SK-N-SH treated with all-trans-retinoic acid at 6 μM for 48 hours (cell line): Measurements from ENCODE around the gene FREM2.
A peak's percentile ranks its signal among the peaks of the same experiment; 100 is the strongest.

Source experiments
- ATAC-seq: fragments of 200-7000 bp; cut with Tn5 transposase; 3 replicates; pipeline ENCODE4 v1.9.1; 2020; ENCODE audit warnings: mild to moderate bottlenecking, moderate library complexity
- ARNTL ChIP-seq: fragments of 450-650 bp; formaldehyde crosslinking; IDR thresholded peaks from 2 replicates; pipeline ENCODE4 v1.5.0; 2020; ENCODE audit warnings: low read depth, mild to moderate bottlenecking, moderate library complexity, borderline replicate concordance
- CSDC2 ChIP-seq: fragments of 250-450 bp; sonication (Bioruptor Pico); IDR thresholded peaks from 2 replicates; pipeline ENCODE4 v1.5.0; 2020; ENCODE audit warnings: mild to moderate bottlenecking, moderate library complexity
- GLIS3 ChIP-seq: fragments of 250-450 bp; sonication (Bioruptor Pico); IDR thresholded peaks from 2 replicates; pipeline ENCODE4 v1.5.0; 2020; ENCODE audit warnings: mild to moderate bottlenecking, moderate library complexity
- ISL1 ChIP-seq: fragments of 250-450 bp; sonication (Bioruptor Pico); IDR thresholded peaks from 2 replicates; pipeline ENCODE4 v2.1.2; 2022; ENCODE audit warnings: mild to moderate bottlenecking, moderate library complexity
- RARB ChIP-seq: fragments of 250-450 bp; sonication (Bioruptor Pico); IDR thresholded peaks from 2 replicates; pipeline ENCODE4 v1.8.0; 2021; ENCODE audit warnings: mild to moderate bottlenecking, moderate library complexity
- SNAI2 ChIP-seq: fragments of 250-450 bp; sonication (Bioruptor Pico); IDR thresholded peaks from 2 replicates; pipeline ENCODE4 v1.5.0; 2020; ENCODE audit warnings: mild to moderate bottlenecking, moderate library complexity
- TOX ChIP-seq: fragments of 250-450 bp; sonication (Bioruptor Pico); IDR thresholded peaks from 2 replicates; pipeline ENCODE4 v1.8.0; 2021; ENCODE audit warnings: mild to moderate bottlenecking, moderate library complexity, borderline replicate concordance
- ZC3H10 ChIP-seq: fragments of 250-450 bp; sonication (Bioruptor Pico); IDR thresholded peaks from 2 replicates; pipeline ENCODE4 v1.5.1; 2021; ENCODE audit warnings: mild to moderate bottlenecking, moderate library complexity
- ZFP3 ChIP-seq: fragments of 250-450 bp; sonication (Bioruptor Pico); IDR thresholded peaks from 2 replicates; pipeline ENCODE4 v1.5.0; 2020; ENCODE audit warnings: mild to moderate bottlenecking, moderate library complexity
- ZFP30 ChIP-seq: fragments of 450-650 bp; formaldehyde crosslinking; IDR thresholded peaks from 2 replicates; pipeline ENCODE4 v1.5.0; 2022; ENCODE audit warnings: mild to moderate bottlenecking, moderate library complexity
- ZNF565 ChIP-seq: fragments of 450-650 bp; formaldehyde crosslinking; conservative IDR thresholded peaks from 2 replicates; pipeline ENCODE4 v1.5.0; 2020; ENCODE audit warnings: low read depth, mild to moderate bottlenecking, moderate library complexity
- ZNF70 ChIP-seq: fragments of 450-650 bp; formaldehyde crosslinking; IDR thresholded peaks from 2 replicates; pipeline ENCODE4 v1.5.0; 2020; ENCODE audit warnings: mild to moderate bottlenecking, moderate library complexity
- ZNF8 ChIP-seq: fragments of 450-650 bp; formaldehyde crosslinking; IDR thresholded peaks from 2 replicates; pipeline ENCODE4 v1.5.0; 2020; ENCODE audit warnings: mild to moderate bottlenecking, moderate library complexity
- TF ChIP-seq, protein P1 (sequence below): fragments of 250-450 bp; sonication (Bioruptor Pico); IDR thresholded peaks from 2 replicates; pipeline ENCODE4 v1.8.0; 2020; ENCODE audit warnings: mild to moderate bottlenecking, moderate library complexity, borderline replicate concordance
- TF ChIP-seq, protein P2 (sequence below): fragments of 250-450 bp; sonication (Bioruptor Pico); IDR thresholded peaks from 2 replicates; pipeline ENCODE4 v1.5.1; 2021; ENCODE audit warnings: mild to moderate bottlenecking, moderate library complexity
- TF ChIP-seq, protein P3 (sequence below): fragments of 250-450 bp; sonication (Bioruptor Pico); IDR thresholded peaks from 2 replicates; pipeline ENCODE4 v1.8.0; 2021; ENCODE audit warnings: low read depth, mild to moderate bottlenecking, moderate library complexity, borderline replicate concordance
- TF ChIP-seq, protein P4 (sequence below): fragments of 250-450 bp; sonication (Bioruptor Pico); IDR thresholded peaks from 2 replicates; pipeline ENCODE4 v1.5.1; 2020; ENCODE audit warnings: low read depth, mild to moderate bottlenecking, moderate library complexity
- TF ChIP-seq, protein P5 (sequence below): fragments of 250-450 bp; sonication (Bioruptor Pico); IDR thresholded peaks from 2 replicates; pipeline ENCODE4 v1.5.0; 2020; ENCODE audit warnings: mild to moderate bottlenecking, moderate library complexity

Gene FREM2

DNA sequence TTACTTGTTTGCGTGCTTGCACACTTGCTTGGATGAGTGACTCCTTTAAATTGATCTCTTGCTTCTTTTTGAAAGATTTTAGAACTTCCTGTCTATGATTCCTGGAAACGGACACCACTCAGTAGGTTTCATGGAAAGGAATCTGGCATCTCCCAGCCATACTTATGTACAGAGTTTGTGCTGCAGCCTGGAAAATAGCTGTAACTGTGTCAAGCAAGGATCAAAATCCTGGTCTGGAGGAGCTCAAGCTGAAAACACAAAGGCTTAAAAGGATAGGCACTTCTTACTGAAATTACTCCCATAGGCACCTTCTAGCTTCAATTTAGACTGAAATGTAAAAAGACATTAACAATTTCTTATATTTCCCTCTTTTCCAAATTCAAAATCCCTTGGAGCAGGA is 1.4 kb upstream of the FREM2 start:
- TF ChIP-seq, protein P1, sequence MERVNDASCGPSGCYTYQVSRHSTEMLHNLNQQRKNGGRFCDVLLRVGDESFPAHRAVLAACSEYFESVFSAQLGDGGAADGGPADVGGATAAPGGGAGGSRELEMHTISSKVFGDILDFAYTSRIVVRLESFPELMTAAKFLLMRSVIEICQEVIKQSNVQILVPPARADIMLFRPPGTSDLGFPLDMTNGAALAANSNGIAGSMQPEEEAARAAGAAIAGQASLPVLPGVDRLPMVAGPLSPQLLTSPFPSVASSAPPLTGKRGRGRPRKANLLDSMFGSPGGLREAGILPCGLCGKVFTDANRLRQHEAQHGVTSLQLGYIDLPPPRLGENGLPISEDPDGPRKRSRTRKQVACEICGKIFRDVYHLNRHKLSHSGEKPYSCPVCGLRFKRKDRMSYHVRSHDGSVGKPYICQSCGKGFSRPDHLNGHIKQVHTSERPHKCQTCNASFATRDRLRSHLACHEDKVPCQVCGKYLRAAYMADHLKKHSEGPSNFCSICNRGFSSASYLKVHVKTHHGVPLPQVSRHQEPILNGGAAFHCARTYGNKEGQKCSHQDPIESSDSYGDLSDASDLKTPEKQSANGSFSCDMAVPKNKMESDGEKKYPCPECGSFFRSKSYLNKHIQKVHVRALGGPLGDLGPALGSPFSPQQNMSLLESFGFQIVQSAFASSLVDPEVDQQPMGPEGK = no peak
- no peak for TF ChIP-seq ARNTL (CRISPR knock-in tag)
- TF ChIP-seq, protein P2, sequence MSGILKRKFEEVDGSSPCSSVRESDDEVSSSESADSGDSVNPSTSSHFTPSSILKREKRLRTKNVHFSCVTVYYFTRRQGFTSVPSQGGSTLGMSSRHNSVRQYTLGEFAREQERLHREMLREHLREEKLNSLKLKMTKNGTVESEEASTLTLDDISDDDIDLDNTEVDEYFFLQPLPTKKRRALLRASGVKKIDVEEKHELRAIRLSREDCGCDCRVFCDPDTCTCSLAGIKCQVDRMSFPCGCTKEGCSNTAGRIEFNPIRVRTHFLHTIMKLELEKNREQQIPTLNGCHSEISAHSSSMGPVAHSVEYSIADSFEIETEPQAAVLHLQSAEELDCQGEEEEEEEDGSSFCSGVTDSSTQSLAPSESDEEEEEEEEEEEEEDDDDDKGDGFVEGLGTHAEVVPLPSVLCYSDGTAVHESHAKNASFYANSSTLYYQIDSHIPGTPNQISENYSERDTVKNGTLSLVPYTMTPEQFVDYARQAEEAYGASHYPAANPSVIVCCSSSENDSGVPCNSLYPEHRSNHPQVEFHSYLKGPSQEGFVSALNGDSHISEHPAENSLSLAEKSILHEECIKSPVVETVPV = no peak
- no peak for TF ChIP-seq RARB (CRISPR knock-in tag)
- no peak for TF ChIP-seq ZNF565 (CRISPR knock-in tag)
- no peak for TF ChIP-seq ISL1 (CRISPR knock-in tag)
- no peak for TF ChIP-seq SNAI2 (CRISPR knock-in tag)
- TF ChIP-seq, protein P3, sequence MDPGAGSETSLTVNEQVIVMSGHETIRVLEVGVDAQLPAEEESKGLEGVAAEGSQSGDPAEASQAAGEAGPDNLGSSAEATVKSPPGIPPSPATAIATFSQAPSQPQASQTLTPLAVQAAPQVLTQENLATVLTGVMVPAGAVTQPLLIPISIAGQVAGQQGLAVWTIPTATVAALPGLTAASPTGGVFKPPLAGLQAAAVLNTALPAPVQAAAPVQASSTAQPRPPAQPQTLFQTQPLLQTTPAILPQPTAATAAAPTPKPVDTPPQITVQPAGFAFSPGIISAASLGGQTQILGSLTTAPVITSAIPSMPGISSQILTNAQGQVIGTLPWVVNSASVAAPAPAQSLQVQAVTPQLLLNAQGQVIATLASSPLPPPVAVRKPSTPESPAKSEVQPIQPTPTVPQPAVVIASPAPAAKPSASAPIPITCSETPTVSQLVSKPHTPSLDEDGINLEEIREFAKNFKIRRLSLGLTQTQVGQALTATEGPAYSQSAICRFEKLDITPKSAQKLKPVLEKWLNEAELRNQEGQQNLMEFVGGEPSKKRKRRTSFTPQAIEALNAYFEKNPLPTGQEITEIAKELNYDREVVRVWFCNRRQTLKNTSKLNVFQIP = no peak
- TF ChIP-seq ZC3H10 = no peak
- no peak for TF ChIP-seq ZNF8 (CRISPR knock-in tag)
- no peak for TF ChIP-seq CSDC2 (CRISPR knock-in tag)
- TF ChIP-seq, protein P4, sequence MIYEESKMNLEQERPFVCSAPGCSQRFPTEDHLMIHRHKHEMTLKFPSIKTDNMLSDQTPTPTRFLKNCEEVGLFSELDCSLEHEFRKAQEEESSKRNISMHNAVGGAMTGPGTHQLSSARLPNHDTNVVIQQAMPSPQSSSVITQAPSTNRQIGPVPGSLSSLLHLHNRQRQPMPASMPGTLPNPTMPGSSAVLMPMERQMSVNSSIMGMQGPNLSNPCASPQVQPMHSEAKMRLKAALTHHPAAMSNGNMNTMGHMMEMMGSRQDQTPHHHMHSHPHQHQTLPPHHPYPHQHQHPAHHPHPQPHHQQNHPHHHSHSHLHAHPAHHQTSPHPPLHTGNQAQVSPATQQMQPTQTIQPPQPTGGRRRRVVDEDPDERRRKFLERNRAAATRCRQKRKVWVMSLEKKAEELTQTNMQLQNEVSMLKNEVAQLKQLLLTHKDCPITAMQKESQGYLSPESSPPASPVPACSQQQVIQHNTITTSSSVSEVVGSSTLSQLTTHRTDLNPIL (CRISPR knock-in tag) = no peak
- no peak for TF ChIP-seq ZFP3 (CRISPR knock-in tag)
- TF ChIP-seq, protein P5, sequence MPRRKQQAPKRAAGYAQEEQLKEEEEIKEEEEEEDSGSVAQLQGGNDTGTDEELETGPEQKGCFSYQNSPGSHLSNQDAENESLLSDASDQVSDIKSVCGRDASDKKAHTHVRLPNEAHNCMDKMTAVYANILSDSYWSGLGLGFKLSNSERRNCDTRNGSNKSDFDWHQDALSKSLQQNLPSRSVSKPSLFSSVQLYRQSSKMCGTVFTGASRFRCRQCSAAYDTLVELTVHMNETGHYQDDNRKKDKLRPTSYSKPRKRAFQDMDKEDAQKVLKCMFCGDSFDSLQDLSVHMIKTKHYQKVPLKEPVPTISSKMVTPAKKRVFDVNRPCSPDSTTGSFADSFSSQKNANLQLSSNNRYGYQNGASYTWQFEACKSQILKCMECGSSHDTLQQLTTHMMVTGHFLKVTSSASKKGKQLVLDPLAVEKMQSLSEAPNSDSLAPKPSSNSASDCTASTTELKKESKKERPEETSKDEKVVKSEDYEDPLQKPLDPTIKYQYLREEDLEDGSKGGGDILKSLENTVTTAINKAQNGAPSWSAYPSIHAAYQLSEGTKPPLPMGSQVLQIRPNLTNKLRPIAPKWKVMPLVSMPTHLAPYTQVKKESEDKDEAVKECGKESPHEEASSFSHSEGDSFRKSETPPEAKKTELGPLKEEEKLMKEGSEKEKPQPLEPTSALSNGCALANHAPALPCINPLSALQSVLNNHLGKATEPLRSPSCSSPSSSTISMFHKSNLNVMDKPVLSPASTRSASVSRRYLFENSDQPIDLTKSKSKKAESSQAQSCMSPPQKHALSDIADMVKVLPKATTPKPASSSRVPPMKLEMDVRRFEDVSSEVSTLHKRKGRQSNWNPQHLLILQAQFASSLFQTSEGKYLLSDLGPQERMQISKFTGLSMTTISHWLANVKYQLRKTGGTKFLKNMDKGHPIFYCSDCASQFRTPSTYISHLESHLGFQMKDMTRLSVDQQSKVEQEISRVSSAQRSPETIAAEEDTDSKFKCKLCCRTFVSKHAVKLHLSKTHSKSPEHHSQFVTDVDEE (CRISPR knock-in tag) = no peak
- no peak for TF ChIP-seq TOX (CRISPR knock-in tag)
- no peak for TF ChIP-seq GLIS3
- TF ChIP-seq ZFP30 (CRISPR knock-in tag) = no peak
- TF ChIP-seq ZNF70 (CRISPR knock-in tag) = no peak
- no peak for ATAC-seq

DNA sequence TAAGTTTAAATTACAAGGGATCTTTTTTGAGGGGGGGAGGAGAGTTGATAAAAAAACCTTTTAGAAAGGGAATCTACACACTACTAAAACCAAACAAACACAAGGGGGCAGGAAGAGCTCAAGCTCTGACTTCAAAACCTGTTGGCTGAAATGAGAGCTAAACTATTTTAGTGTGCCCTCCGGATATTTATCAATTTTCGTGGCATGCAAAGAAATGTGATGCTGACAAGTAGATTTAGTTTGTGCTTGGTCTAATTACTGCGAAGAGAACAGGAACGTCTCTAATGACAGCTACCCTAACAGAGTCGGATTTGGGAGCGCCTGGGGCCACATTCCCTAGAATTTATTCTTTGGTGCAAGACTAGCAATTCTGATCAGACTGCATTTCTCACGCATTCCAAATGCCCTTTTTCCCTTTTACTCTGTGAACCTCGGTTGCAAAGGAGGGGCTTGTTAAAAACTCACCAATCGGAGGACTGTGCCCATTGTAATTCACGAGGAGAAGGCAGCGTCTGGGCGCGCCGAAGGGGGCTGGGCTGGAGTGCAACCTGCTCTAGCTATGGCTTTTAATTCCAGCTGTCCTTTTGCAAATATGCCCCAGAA is 802 bp upstream of the FREM2 start:
- ATAC-seq = 0 out of 3 replicates have a peak, but pooled peaks have one; percentile 28
- TF ChIP-seq ZFP3 (CRISPR knock-in tag) (no peak), ISL1 (CRISPR knock-in tag) (no peak)

DNA sequence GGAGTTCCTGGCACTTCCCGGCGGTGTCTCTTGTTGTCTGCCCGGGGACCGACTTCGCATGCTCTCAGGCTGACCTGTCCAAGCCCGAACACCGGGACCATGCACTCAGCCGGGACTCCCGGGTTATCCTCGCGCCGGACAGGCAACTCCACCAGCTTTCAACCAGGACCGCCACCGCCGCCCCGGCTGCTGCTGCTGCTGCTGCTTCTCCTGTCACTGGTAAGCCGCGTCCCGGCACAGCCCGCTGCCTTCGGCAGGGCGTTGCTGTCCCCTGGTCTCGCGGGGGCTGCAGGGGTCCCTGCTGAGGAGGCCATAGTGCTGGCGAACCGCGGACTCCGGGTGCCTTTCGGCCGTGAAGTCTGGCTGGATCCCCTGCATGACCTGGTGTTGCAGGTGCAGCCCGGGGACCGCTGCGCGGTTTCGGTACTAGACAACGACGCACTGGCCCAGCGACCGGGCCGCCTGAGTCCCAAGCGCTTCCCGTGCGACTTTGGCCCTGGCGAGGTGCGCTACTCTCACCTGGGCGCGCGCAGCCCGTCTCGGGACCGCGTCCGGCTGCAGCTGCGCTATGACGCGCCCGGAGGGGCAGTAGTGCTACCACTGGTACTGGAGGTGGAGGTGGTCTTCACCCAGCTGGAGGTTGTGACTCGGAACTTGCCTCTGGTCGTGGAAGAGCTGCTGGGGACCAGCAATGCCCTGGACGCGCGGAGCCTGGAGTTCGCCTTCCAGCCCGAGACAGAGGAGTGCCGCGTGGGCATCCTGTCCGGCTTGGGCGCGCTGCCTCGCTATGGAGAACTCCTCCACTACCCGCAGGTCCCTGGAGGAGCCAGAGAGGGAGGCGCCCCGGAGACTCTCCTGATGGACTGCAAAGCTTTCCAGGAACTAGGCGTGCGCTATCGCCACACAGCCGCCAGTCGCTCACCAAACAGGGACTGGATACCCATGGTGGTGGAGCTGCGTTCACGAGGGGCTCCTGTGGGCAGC is 661 bp downstream of the FREM2 start:
- peak; percentile 46; the same call in 2 of the 3 replicates for ATAC-seq
- no peak for TF ChIP-seq CSDC2 (CRISPR knock-in tag)
- TF ChIP-seq ARNTL (CRISPR knock-in tag) = no peak
- TF ChIP-seq, protein P3 = no peak
- no peak for TF ChIP-seq GLIS3
- TF ChIP-seq, protein P1 = no peak
- TF ChIP-seq, protein P5 (CRISPR knock-in tag) = no peak
